ENCODE measurements around the gene COL4A3.

DNA sequence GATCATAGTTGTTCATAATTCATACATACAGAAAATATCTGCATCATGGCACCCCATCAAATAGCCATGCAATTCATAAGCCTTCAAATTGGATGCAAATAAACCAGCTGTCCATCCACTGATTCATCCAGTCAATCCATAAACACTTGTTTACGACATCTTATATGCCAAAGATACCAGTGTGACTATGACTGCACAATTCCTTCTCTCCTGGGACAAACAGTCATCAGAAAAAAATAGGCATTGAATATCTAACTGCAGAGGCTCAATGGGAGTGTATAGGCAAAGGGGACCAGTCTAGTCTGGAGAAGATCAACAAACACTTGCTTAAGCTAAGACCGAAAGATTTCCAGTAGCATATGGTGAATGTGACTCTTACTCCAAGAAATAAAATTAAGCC, 70.0 kb downstream of the COL4A3 start:
- TF ChIP-seq POLR2A (IDR thresholded peaks at IDR 0.05; ENCODE audit: low read length) (no peak), GATA1 (IDR thresholded peaks at IDR 0.05; ENCODE audit: low read depth, low read length) (no peak)
